Vagina (tissue), 2 donors: ENCODE data around the gene ADGRL1. TPM values are rescaled to one million over a fixed set of nuclear protein-coding genes. Genes with fewer than 3 reads are reported as not detected.
"Not testable (repeated sequence)": the region's sequence is repeated elsewhere in the genome, so short reads cannot be mapped to it uniquely, and the experiment has no call there.

ENCODE experiments used
- DNase-seq, 2 donors: peaks; one replicate each; pipeline ENCODE4 v3.0.0-alpha.2; 2017; ENCODE audit errors: extremely low spot score in 2 of 2
- H3K27ac ChIP-seq: fragments of 200-600 bp; sonication (generic); one replicate; pipeline ENCODE4 v1.5.1; 2019
- H3K27me3 ChIP-seq: fragments of 200-600 bp; sonication (generic); one replicate; pipeline ENCODE4 v1.5.1; 2019
- H3K36me3 ChIP-seq, 2 donors: fragments of 200-600 bp; sonication (generic); one replicate each; pipeline ENCODE4 v1.5.1; 2017 to 2019
- H3K4me1 ChIP-seq: fragments of 200-600 bp; sonication (generic); one replicate; pipeline ENCODE4 v1.5.1; 2019
- H3K4me3 ChIP-seq, 2 donors: fragments of 200-600 bp; sonication (generic); 1 replicate in 1 of 2; 2 replicates in 1 of 2; pipeline ENCODE4 v1.5.1; 2016 to 2019
- H3K9me3 ChIP-seq: fragments of 200-600 bp; sonication (generic); one replicate; pipeline ENCODE4 v1.5.1; 2019
- POLR2A ChIP-seq, 2 donors: fragments of 450-650 bp; IDR thresholded peaks; one replicate each; pipeline ENCODE4 v1.6.1; 2017; ENCODE audit warnings: antibody characterized with exemption in 2 of 2, mild to moderate bottlenecking in 2 of 2, moderate library complexity in 2 of 2
- POLR2AphosphoS5 ChIP-seq, 2 donors: sonication (generic); formaldehyde crosslinking; IDR thresholded peaks; one replicate each; pipeline ENCODE4 v1.9.0; 2017; ENCODE audit warnings: antibody characterized with exemption in 2 of 2, mild to moderate bottlenecking in 2 of 2, low read depth in 1 of 2; ENCODE audit not compliant: insufficient read depth in 1 of 2
- intact Hi-C: fragments of 100-400 bp; cut with DNase I; formaldehyde crosslinking; loops from one replicate; pipeline ENCODE4 v1.15.1; 2023
- total RNA-seq: library from RNA; depleted of rRNA; stranded (reverse); fragments of >200 nt; gene quantifications from one replicate; pipeline ENCODE4 v1.2.3, GENCODE V29; 2016
- TF ChIP-seq, protein P1 (sequence below), 3 experiments: fragments of 450-650 bp in 2 of 3; fragments of 200-600 bp in 1 of 3; sonication (generic) in 1 of 3; IDR thresholded peaks; one replicate each; pipeline ENCODE4 v1.5.1; 2017 to 2019; ENCODE audit warnings: antibody characterized with exemption in 3 of 3, mild to moderate bottlenecking in 2 of 3, moderate library complexity in 2 of 3

Gene ADGRL1
- total RNA-seq, 1 donor from 2014 or later, result 23.3 TPM

DNA sequence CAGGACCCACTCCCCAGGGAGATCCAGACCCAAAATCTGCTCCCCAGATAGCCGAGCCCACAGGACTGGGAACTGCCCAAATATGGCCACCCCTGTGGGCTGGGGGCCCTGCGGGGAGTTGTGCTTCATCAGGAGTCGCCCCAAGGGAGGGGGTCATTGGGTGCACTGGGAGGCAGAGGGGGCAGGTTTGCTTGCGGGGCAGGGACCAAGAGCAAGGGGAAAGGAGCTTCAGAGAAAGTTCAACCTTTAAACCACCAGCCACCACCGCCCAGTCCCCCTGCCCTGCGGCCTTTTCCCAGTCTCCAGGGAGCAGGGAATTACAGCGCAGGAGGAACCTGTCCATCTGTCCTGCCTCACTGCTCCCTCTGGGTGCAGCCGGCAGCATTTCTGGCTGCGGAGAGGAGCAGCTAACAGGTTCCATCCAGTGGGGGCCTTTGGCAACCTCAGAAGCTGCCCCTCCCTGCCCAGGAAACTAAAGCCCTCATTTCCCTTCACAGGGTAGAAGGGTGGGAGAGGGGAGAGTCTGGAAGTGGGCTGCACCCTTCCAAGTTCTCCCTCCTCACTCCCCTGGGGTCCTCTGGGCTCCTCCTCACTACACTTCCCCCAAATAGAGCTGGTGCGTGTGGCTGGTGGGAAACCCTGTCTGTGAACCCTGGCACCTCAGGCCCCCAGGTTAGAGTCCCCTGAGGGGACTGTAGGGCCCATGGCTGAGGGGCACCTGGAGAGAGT, 55.8 kb downstream of the ADGRL1 start:
- Histone ChIP-seq H3K4me3 (peak overlapping the region; percentile 1 to 28), H3K27ac (peak overlapping the region; percentile 86), H3K4me1 (peaks cover 29% of the 10 kb centered on the region), H3K36me3 (peaks cover 0 to 4% of the 10 kb centered on the region in 2 donors), H3K27me3 (no peaks in the 10 kb centered on the region), H3K9me3 (no peaks in the 10 kb centered on the region)
- intact Hi-C loops, result no loop called here
- no peak for DNase-seq
- TF ChIP-seq POLR2AphosphoS5 (IDR thresholded peaks at IDR 0.05; ENCODE audit: insufficient read depth in 1 of 2, low read depth in 1 of 2) (no peak), POLR2A (IDR thresholded peaks at IDR 0.05) (no peak)
- TF ChIP-seq, protein P1, sequence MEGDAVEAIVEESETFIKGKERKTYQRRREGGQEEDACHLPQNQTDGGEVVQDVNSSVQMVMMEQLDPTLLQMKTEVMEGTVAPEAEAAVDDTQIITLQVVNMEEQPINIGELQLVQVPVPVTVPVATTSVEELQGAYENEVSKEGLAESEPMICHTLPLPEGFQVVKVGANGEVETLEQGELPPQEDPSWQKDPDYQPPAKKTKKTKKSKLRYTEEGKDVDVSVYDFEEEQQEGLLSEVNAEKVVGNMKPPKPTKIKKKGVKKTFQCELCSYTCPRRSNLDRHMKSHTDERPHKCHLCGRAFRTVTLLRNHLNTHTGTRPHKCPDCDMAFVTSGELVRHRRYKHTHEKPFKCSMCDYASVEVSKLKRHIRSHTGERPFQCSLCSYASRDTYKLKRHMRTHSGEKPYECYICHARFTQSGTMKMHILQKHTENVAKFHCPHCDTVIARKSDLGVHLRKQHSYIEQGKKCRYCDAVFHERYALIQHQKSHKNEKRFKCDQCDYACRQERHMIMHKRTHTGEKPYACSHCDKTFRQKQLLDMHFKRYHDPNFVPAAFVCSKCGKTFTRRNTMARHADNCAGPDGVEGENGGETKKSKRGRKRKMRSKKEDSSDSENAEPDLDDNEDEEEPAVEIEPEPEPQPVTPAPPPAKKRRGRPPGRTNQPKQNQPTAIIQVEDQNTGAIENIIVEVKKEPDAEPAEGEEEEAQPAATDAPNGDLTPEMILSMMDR (IDR thresholded peaks at IDR 0.05), result no peak

DNA sequence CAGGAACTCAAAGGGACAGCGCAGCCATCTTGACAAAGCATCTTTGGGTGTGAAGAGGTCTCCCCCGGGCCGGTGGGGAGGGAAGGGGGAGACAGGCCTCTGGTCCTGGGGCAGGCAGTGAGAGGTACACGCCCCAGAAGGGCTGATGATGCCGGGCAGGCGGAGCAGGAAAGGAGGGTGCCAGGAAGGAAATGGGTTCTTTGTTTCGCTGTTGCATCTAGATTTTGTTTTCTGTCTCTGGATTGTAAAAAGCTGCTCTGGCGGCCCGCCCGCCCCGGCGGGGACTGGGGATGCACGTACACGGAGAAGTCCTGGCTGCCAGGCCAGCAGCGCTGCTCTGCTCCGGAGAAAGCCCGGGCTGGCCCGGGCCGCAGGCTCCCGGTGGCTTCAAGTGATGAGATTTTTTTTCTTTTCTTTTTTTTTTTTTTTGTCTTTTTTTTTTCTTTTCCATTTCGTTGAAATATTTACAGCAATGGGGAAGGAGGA, 56.4 kb downstream of the ADGRL1 start:
- no peak for DNase-seq
- Histone ChIP-seq H3K27ac (peak overlapping the region; percentile 86), H3K27me3 (no peaks in the 10 kb centered on the region), H3K4me1 (peaks cover 29% of the 10 kb centered on the region), H3K36me3 (no peaks in the 10 kb centered on the region), H3K9me3 (no peaks in the 10 kb centered on the region), H3K4me3 (peak overlapping the region; percentile 26 to 28)
- intact Hi-C loops, result loop anchor here (5.0 to 10.0 kb wide), 2 partner anchors 198 to 325 kb away; partner anchors contain the start of gene PTGER1
- TF ChIP-seq POLR2AphosphoS5 (IDR thresholded peaks at IDR 0.05; ENCODE audit: insufficient read depth in 1 of 2, low read depth in 1 of 2) (peak in 1 of 2 donors; percentile 64), POLR2A (IDR thresholded peaks at IDR 0.05) (no peak)

DNA sequence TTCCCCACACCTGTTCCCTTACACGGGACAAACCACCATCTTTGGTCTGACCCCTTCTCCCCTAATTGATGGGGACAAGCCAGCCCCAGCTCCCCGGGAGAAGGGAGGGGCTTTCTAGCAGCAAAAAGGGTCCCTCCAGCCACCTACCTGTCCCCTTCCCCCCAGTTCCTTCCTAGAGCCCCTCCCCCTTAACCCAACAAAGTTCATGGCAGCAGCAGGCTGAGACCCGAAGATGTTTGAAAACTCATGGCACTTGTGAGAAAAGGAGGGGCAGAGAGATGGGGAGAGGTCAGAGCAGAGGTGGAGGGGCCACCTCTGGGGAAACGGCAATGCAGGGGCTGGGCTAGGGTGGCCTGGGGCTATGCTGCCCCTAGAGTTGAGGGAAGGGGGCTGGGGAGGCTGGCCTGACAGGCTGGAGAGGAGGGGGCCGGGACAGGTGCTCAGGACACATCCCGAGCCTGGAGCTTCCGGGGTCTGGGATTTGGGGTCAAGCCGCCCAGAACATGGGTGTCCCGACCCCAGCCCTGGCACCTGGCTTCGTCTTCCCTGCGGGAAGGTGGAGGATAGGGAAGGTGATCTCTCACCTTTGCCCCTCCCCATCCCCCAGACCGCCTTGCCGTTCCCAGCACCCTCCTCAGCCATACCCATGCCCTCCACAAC, 57.1 kb downstream of the ADGRL1 start:
- no peaks in the 10 kb centered on the region for H3K27me3 ChIP-seq
- TF ChIP-seq POLR2A (IDR thresholded peaks at IDR 0.05), result no peak
- TF ChIP-seq, protein P1 (IDR thresholded peaks at IDR 0.05), result no peak
- no peak for TF ChIP-seq POLR2AphosphoS5 (IDR thresholded peaks at IDR 0.05; ENCODE audit: insufficient read depth in 1 of 2, low read depth in 1 of 2)
- DNase-seq, result no peak
- H3K4me1 ChIP-seq, result peaks cover 29% of the 10 kb centered on the region
- no peaks in the 10 kb centered on the region for H3K9me3 ChIP-seq
- H3K36me3 ChIP-seq, result no peaks in the 10 kb centered on the region
- H3K4me3 ChIP-seq, result peak overlapping the region; percentile 26 to 28
- intact Hi-C loops, result loop anchor here (5.0 to 10.0 kb wide), 2 partner anchors 198 to 326 kb away; partner anchors contain the start of gene PTGER1
- peak overlapping the region; percentile 86 for H3K27ac ChIP-seq

DNA sequence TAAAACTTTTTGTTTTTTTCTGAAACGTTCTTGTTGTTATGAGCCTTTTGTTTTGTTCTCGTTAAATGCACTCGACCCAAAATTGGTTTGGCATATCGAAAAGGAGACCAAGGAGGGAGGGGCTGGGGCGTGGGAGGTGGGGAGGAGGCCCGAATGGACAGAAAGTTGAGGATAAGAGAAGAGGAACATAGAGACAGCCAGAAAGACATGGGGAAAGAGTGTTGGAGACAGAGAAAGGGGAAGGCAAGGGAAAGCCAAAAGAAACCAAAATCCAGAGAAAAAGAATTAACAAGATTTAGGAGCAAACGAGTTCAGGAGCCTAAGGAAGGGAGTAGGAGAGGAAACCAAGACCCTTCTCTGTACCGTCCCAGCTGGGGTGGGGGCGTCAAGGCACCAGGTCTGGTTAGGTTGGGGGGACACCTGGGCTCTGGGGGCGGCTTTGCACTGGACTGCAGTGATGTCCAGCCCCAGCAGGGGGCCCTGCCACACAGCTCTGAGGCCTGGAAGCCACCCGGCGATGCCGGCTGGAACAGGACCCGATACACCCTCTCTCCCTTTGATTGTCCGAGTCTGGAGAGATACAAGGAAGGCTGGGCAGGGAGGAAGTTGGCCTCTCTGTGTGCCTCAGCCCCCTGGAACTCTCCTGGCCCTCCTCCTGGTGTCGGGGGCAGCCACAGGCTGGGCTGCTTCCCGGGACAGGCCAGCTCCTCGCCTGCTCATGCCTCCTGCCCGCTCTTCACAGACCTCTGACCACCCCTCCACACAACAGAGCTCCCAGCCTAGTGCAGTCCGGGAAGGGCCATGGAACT, 58.0 kb downstream of the ADGRL1 start:
- no peaks in the 10 kb centered on the region for H3K36me3 ChIP-seq
- H3K4me1 ChIP-seq, result peaks cover 29% of the 10 kb centered on the region
- DNase-seq, result no peak
- H3K27ac ChIP-seq, result peak overlapping the region; percentile 86
- peak in 1 of 2 donors; percentile 41 for TF ChIP-seq POLR2AphosphoS5 (IDR thresholded peaks at IDR 0.05; ENCODE audit: insufficient read depth in 1 of 2, low read depth in 1 of 2)
- TF ChIP-seq, protein P1 (IDR thresholded peaks at IDR 0.05), result peak; percentile 73 to 87 (median 85)
- no peak for TF ChIP-seq POLR2A (IDR thresholded peaks at IDR 0.05)
- H3K4me3 ChIP-seq, result peak overlapping the region in 1 of 2 donors; percentile 22
- H3K27me3 ChIP-seq, result no peaks in the 10 kb centered on the region
- intact Hi-C loops, result loop anchor here (5.0 to 10.0 kb wide), 2 partner anchors 199 to 327 kb away; partner anchors contain the start of gene PTGER1
- no peaks in the 10 kb centered on the region for H3K9me3 ChIP-seq

DNA sequence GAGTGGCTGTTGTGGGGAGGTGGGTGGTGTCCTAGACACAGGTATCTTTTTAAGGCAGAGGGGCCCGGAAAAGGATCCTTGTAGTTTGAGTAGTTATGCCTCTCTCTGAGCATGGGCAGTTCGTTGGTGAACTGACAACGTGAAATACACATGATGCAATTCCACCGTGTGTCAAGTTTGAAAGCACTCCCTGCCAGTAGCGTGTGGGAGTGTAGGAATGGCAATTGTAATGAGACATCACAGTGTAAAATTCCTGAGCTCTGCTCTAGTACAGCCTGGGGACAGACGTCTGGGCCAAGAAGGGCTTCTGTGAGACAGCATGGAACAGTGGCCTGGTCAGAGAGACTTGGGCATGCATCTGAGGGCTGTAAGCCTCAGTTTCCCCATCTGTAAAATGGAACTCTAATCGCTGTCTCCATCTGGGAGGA, 59.2 kb downstream of the ADGRL1 start:
- H3K4me3 ChIP-seq, result no peak overlapping the region
- intact Hi-C loops, result loop anchor here (5.0 to 10.0 kb wide), 2 partner anchors 200 to 328 kb away; partner anchors contain the start of gene PTGER1
- no peaks in the 10 kb centered on the region for H3K27me3 ChIP-seq
- DNase-seq, result no peak
- H3K27ac ChIP-seq, result no peak overlapping the region
- H3K4me1 ChIP-seq, result peaks cover 29% of the 10 kb centered on the region
- no peaks in the 10 kb centered on the region for H3K36me3 ChIP-seq
- TF ChIP-seq, protein P1 (IDR thresholded peaks at IDR 0.05), result no peak
- no peak for TF ChIP-seq POLR2A (IDR thresholded peaks at IDR 0.05)
- TF ChIP-seq POLR2AphosphoS5 (IDR thresholded peaks at IDR 0.05; ENCODE audit: insufficient read depth in 1 of 2, low read depth in 1 of 2), result no peak
- H3K9me3 ChIP-seq, result no peaks in the 10 kb centered on the region

DNA sequence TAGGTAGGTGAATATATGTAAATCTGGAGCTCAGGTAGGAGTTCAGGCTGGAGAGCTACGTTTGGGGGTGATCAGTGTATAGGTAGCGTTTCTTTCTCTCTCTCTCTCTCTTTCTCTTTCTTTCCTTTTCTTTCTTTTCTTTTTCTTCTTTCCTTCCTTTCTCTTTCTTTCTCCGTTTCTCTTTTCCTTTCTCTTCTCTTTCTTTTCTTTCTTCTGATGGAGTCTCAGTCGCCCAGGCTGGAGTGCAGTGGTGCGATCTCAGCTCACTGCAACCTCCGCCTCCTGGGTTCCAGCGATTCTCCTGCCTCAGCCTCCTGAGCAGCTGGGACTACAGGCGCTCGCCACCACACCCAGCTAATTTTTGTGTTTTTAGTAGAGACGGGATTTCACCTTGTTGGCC, 59.8 kb downstream of the ADGRL1 start:
- not testable (repeated sequence) for DNase-seq, H3K9me3 ChIP-seq, H3K27ac ChIP-seq, H3K36me3 ChIP-seq, H3K27me3 ChIP-seq, H3K4me3 ChIP-seq
- intact Hi-C loops, result loop anchor here (5.0 to 10.0 kb wide), 2 partner anchors 201 to 329 kb away; partner anchors contain the start of gene PTGER1
- peaks cover 29% of the 10 kb centered on the region for H3K4me1 ChIP-seq
